NCI-H1436 treated with DMSO at 0.1 percent for 48 hours (cell line): ENCODE results near the gene CYBA.
"Not testable (repeated sequence)": the region's sequence is repeated elsewhere in the genome, so short reads cannot be mapped to it uniquely, and the experiment has no call there.

Experiments
- DNase-seq: peaks from one replicate; lab custom pipeline; 2025; lab: John Stamatoyannopoulos, UW

The CYBA gene

DNA sequence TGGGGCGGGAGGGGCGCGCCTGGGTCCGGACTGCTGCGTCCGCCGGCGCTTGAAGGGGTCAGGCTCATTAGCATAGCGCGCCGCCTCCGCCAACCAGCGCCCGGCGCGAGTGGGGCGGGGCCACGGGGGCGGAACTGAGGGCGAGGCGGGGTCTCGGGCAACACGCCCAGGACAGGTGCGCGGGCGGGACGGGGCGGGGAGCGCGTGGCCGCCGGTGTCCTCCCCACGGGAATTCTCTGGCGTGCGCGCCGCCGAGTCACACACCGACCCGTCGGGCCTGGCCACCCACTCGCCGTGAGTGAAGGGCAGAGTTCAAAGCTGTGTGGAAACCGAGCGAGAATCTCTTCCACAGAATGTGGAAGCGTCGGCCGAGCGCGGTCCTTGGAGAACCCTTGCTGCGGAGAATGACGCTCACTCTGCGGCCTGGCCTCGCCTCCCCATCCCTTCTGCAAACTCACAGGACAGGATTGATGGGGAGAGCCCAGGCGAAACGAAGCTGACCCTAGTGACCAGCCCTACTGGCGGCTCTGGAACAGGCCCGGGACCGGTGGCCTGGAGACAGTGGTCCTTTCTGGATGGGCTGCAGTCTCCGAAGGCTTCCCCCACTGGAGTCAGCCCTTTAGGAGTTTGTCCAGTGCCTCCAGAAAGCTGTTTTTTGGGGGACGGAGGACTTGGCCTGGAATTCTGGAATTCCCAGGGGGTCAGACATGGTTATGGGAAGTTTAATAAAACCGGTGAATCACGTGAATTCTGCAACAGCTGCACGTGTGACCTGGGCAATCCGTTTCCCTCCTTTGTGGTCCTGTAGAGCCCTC is 35.8 kb upstream of the CYBA start, which contains the start of gene SNAI3:
TSS of gene SNAI3 (minus strand) at position 69 of the 815 bp plus-strand sequence. CDS start 101 bp downstream, outside the sequence.
- peak; percentile 32 for DNase-seq

- DNase-seq = no peak
Measured at GRCh38 chr16:88686062-88686438, 35.2 kb upstream of the CYBA start.

GRCh38 chr16:88685156-88686061 is 34.6 kb upstream of the CYBA start:
- DNase-seq = no peak

DNA sequence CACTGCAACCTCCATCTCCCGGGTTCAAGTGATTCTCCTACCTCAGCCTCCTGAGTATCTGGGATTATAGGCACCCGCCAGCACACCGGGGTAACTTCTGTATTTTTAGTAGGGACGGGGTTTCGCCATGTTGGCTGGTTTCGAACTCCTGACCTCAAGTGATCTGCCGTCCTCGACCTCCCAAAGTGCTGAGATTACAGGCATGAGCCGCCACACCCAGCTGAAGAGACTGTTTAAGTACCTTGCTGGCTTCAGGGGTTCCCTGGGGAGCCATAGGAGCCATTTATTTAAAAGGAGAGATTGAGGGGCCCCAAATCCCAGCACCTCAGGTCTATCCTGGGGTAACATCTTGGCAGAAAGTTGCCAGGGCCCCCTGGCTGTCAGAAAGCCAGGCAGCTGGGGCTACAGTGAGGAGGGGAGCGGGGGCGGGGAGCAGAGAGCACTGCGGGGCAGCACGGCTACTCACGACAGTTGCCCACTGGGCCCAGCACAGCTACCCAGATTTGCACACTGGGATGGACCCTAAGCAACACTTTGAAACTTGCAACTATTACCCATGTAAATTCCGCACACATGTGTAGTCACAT is 33.8 kb upstream of the CYBA start:
- DNase-seq = no peak

DNA sequence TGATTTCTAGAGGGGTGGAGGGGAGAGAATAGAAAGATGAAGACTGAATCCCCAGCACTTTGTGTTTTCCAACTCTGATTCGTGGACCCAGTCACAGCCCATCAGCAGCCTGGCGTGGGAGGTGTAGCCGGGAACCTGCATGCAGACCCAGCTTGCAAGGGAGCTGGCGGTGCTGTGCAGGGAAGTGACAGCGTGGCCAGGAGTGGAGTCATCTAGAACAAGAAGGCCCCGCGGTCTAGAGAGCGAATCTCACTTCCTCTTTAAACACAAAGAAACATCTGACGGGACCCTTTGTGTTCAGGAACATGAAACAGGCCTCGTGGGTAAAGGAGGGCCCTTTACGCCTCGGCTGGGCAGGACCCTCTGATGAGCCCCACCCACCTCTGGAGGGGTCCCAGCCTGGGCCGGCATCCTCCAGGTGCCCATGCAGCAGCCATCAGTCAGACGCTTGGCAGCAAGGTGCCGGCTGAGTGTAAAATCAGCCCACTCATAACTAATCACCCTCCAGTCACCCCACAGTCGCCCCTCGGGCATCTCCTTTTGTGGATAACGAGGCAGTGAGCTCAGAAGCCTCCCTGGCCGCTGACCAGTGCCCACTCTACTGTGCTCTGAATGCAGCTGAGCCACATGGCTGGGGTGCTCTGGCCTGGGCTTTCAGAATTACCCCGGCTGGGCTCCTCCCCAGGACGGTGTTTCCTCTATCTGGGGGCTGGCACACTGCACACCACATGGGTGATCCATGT is 31.0 kb upstream of the CYBA start:
- no peak for DNase-seq

DNA sequence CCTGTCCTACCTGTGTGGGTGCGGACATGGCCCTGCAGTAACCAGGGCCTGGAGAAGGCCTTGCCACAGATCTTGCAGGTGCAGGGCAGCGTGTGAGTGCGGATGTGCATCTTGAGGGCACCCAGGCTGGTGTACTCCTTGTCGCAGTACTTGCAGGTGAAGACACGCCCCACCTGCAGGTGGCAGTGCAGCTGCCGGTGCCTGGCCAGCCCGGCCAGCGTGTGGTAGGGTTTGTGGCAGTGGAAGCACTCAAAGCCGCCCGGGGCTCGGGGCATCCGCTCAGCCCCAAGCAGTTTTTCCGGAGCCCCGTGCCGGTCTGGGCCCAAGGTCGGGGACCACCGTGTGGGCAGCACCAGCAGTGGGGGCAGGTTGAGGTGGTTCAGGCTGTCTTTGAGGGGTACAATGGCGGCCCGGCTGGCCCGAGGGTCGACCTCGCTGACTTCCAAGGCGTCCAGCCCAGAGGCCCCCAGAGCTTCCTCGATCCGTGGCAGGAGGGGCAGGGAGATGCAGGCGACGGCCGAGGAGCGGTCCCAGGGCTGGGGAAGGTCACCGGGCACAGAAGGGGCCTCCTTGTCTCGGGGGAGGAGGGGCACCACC is 30.3 kb upstream of the CYBA start:
- no peak for DNase-seq

DNA sequence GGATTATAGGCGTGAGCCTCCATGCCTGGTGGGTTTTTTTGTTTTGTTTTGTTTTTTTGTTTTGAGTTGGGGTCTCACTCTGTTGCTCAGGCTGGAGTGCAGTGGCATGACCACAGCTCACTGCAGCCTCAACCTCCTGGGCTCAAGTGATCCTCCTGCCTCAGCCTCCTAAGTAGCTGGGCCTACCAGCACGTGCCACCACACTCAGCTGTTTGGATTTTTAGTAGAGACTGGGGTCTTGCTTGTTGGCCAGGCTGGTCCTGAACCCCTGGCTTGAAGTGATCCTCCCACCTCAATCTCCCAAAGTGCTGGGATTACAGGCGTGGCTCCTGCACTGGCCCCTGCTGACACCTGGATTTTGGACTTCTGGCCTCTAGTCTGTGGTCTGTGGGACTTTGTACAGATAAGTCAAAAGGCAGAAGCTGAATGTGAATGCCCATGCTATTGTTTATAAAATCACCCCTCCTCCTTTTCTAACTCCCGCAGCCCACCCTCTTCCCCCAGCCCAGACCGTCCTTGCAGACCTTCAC is 29.8 kb upstream of the CYBA start:
- no peak for DNase-seq

- DNase-seq = no peak
Measured at GRCh38 chr16:88678224-88678979, 27.5 kb upstream of the CYBA start.

DNA sequence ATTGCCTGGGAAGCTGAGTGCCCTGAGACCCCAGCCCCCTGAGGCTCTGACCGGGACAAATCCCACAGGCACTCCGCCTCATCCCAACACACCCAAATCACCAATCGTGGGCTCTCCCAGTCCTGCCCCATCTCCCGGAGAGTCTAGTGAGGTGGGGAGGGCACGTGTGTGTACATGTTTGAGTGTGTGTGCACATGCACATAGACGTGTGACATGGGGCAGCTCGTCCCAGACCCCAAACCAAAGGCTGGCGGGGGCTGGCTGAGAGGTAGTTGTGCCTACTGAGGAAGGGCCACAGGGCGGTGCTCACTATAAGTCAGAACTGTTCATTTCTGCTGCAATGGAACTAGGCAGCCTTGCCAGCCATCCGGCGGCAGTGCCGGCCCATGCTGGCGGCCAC is 26.9 kb upstream of the CYBA start:
- no peak for DNase-seq

GRCh38 chr16:88676502-88677242 is 25.8 kb upstream of the CYBA start:
- DNase-seq = no peak

- no peak for DNase-seq
Measured at GRCh38 chr16:88673716-88674379, 23.0 kb upstream of the CYBA start.

- DNase-seq = no peak
Measured at GRCh38 chr16:88672776-88673175, 21.9 kb upstream of the CYBA start.

DNA sequence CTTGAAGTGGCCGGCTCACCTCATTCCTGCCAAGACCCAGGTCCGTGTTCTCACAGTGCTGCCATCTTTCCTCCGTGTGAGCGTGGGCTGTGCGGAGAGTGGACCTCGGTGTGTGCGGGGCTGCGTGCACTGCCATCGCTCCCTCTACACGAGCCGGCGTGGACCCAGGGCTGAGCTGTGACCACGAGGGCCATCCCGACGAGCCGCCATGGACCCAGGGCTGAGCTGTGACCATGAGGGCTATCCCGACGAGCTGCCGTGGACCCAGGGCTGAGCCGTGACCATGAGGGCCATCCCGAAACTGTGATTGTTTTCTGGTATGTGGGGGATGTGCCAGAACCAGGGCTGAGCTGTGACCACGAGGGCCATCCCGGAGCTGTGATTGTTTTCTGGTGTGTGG is 21.0 kb upstream of the CYBA start:
- DNase-seq = no peak

- DNase-seq = no peak
Measured at GRCh38 chr16:88669980-88670379, 19.1 kb upstream of the CYBA start.

DNA sequence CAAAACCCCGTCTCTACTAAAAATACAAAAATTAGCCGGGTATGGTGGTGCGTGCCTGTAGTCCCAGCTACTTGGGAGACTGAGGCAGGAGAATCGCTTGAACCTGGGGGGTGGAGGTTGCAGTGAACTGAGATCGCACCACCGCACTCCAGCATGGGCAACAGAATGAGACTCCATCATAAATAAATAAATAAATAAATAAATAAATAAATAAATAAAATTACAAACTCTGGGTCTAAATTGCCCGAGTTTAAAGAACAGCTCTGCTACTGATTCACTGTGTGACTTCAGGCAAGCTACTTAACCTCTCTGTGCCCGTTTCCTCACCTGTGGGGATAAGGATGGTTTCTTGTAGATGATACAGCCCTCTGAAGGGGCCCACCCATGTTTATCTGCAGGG is 18.6 kb upstream of the CYBA start:
- DNase-seq = not testable (repeated sequence)

DNA sequence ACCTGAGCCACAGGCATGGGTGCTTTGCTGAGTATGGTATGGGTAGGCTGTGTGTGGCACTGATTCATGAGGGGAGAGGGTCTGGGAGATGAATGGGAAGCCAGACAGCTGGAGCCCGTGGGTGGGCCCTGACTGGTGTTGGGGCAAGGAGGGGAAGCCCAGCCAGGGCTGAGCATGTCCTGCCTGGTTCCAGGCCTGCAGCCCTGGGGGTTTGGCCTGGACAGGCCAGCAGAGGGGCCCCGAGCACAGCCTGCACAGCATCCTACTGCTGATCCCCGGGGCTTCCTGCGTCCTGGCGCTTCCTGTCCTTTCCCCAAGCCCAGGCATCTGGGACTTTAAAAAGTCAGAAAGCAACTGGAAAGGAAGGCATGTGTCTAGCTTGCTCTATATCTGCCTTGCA is 16.6 kb upstream of the CYBA start:
- no peak for DNase-seq

DNA sequence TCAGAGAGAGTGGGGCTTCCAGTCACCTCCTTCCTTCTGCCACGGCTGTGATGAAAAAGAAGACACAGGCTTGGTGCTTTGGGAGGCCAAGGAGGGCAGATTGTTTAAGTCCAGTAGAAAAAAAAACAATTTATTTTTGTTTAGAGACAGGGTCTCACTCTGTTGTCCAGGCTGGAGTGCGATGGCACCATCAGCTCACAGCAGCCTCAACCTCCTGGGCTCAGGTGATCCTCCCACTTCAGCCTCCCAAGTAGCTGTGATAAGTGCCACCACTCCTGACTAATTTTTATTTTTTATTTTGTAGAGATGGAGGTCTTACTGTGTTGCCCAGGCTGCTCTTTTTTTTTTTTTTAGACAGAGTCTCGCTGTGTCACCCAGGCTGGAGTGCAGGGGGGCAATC is 14.7 kb upstream of the CYBA start:
- DNase-seq = no peak

DNA sequence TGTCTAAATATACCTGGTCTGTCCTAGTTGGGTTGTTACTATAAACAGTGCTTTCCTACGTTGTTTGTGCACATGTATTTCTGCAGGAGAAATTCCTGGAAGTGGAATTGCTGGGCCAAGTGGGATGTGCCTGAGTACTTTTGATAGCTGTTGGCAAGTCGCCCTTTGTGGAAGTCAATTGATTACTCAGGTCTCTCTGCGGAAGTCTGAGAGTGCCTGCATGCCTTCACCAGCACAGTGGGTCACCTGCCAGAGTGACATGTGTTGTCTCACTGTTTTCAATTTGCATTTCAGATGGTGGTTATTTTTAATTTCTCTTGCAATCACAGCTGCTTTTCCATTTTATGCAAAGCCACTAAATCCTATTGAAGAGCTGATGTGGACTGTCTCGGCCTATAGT is 14.3 kb upstream of the CYBA start:
- no peak for DNase-seq
